Right ventricle myocardium inferior (tissue), 1 donor: ENCODE measurements around the gene RAP1A. TPM values are rescaled to one million over a fixed set of nuclear protein-coding genes. Genes with fewer than 3 reads are reported as not detected.
"Not testable (repeated sequence)": the region's sequence is repeated elsewhere in the genome, so short reads cannot be mapped to it uniquely, and the experiment has no call there.

ENCODE experiments used
- ATAC-seq: fragments of 200-7000 bp; cut with Tn5 transposase; one replicate; pipeline ENCODE4 v1.9.1; 2020; ENCODE audit warnings: mild to moderate bottlenecking, moderate library complexity
- DNase-seq: peaks from one replicate; pipeline ENCODE4 v3.0.0; 2021; ENCODE audit errors: missing footprints
- intact Hi-C: fragments of 100-400 bp; cut with DNase I; formaldehyde crosslinking; loops from one replicate; pipeline ENCODE4 v1.11.0; 2022
- total RNA-seq: library from RNA; stranded (reverse); fragmentation: NEBNext Ultra II Directional; extraction: Animal tissue kit (Norgen Biotek cat#: 25700); gene quantifications from one replicate; pipeline ENCODE4 v1.2.1, GENCODE V29; 2021
- donor health status: DM: no; HTN: yes; CAD: no; lungs with severe emphysema.

The RAP1A gene
- total RNA-seq, 1 donor from 2014 or later: 107 TPM

- ATAC-seq: no peak
- DNase-seq: no peak
- intact Hi-C loops: loop anchor here (1.0 to 10.0 kb wide), 3 partner anchors 28 to 106 kb away; no protein-coding TSS in a partner anchor
Observed at GRCh38 chr1:111620441-111620971, 917 bp downstream of the RAP1A start.

DNA sequence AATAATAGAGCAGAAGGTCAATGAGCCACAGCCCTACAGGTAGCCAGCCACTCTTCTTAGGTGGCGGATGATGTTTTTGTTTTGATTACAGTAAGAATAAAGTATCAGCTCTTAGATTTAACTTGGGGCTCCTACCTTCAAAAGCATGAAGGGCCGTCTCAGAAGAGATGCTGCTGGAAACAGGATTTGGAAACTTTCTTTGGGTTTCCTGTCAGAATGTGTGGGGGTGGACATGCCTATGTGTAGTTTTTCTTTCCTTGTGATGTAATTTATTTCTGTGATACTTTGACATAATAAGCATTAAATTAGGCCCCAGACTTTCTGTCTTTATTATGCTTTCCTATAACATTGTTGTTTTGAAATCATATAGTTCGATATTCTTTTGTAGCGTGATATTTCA, 1.5 kb downstream of the RAP1A start:
- intact Hi-C loops: loop anchor here (5.0 to 10.0 kb wide), 2 partner anchors 36 to 106 kb away; no protein-coding TSS in a partner anchor
- DNase-seq: no peak
- no peak for ATAC-seq

- DNase-seq (no peak), ATAC-seq (no peak)
- intact Hi-C loops: loop anchor here (5.0 to 10.0 kb wide), 2 partner anchors 35 to 107 kb away; no protein-coding TSS in a partner anchor
Observed at GRCh38 chr1:111622166-111622565, 2.6 kb downstream of the RAP1A start.

DNA sequence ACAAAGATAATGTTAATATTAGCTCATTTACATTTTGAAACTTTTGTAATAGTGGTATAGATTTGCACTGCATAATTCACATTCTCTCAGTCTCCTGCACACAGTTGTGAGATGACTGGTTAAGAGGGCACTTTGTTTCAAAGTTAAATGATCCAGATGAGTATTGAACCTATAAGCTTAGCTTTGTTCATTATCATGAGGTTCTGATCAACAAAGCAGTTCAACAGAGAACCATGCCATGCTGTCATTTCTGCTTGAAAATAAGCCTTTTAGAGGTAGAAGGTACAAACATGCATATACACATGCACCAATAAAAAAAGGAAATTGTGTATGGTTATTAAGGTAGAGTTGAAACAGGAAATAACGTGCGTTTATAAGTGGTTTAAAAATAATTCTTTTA, 4.8 kb downstream of the RAP1A start:
- DNase-seq: no peak
- no peak for ATAC-seq
- intact Hi-C loops: loop anchor here (5.0 to 10.0 kb wide), 2 partner anchors 33 to 110 kb away; no protein-coding TSS in a partner anchor

GRCh38 chr1:111625276-111625675, 5.7 kb downstream of the RAP1A start:
- intact Hi-C loops: loop anchor here (10.0 kb wide), 1 partner anchor 110 kb away; no protein-coding TSS in a partner anchor

GRCh38 chr1:111628153-111628552, 8.6 kb downstream of the RAP1A start:
- intact Hi-C loops: loop anchor here (10.0 kb wide), 1 partner anchor 113 kb away; no protein-coding TSS in a partner anchor

More at GRCh38 chr1:111625276-111625675, 5.7 kb downstream of the RAP1A start:
- ATAC-seq (no peak), DNase-seq (no peak)

DNA sequence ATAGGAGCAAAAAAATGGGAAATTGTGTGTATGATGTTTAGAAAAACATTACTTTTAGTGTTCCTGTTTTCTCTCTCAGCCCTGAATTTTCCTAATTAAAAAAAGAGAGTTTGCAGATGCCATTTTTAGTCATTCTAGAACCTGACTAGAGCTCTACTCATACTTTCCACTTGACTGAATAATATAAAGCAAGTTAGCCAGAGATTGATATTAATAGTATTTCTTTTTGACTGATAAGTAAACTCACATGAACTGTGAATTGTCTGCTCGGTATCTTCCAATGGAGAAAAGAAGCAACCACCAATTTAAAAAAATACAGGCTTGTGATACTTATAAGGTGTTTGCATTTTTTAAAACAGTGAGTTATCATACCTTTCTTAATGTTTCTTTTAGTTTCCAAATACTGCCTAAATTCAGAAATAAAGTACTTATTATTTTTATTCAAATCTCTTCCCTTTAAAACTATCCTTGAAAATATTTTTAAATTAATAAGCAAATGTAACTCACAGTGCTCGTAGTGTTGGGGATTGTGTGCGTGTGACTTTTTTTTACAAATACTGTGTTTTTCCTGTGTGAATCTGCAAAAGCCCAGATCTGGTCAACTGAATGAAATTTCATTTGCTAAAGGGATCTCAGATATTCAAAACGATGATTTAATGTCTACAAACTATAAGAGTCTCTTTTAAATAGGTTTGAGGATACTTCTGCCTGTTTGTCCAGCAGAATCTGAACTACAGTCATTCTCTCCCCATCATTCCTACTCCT, 9.8 kb downstream of the RAP1A start:
- intact Hi-C loops: loop anchor here (10.0 kb wide), 1 partner anchor 115 kb away; no protein-coding TSS in a partner anchor
- ATAC-seq (no peak), DNase-seq (no peak)

More at GRCh38 chr1:111628153-111628552, 8.6 kb downstream of the RAP1A start:
- no peak for DNase-seq
- ATAC-seq: no peak

DNA sequence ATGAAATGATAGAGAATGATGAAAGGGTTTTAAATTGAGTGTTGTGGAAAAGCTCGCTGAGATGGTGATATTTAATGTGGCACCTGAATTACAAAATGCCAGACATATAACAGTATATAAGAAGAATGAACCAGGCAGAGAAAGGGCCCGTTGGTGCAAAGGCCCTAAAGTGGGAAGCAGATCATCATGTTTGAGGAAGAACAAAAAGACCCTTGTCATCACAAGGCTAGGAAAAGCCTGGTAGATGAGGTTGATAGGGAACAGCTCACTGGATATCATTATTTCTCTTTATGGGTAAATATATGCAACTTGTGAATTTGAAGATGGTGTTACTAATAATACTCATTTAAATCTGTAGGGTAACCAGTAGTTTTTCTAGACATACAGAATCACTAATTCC, 11.0 kb downstream of the RAP1A start:
- DNase-seq (no peak), ATAC-seq (no peak)
- intact Hi-C loops: no loop called here

- intact Hi-C loops: no loop called here
Observed at GRCh38 chr1:111631502-111631901, 11.9 kb downstream of the RAP1A start.

DNA sequence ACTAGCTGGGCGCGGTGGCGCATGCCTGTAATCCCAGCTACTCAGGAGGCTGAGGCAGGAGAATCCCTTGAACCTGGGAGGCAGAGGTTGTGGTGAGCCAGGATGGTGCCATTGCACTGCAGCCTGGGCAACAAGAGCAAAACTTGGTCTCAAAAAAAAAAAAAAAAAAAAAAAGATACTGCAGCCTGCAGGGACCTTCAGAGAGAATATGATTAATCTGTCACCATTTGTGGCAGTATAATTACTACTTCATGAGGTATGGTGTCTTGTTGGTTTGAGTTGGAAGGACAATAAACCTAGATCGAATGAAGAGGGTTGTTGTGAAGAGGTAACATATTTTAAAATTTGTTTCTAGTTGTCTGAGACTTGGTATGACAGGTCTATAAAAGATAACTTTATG, 13.2 kb downstream of the RAP1A start:
- ATAC-seq, intact Hi-C loops, DNase-seq: not testable (repeated sequence)

More at GRCh38 chr1:111631502-111631901, 11.9 kb downstream of the RAP1A start:
- ATAC-seq: no peak
- no peak for DNase-seq

GRCh38 chr1:111633736-111634247, 14.2 kb downstream of the RAP1A start:
- ATAC-seq: no peak

DNA sequence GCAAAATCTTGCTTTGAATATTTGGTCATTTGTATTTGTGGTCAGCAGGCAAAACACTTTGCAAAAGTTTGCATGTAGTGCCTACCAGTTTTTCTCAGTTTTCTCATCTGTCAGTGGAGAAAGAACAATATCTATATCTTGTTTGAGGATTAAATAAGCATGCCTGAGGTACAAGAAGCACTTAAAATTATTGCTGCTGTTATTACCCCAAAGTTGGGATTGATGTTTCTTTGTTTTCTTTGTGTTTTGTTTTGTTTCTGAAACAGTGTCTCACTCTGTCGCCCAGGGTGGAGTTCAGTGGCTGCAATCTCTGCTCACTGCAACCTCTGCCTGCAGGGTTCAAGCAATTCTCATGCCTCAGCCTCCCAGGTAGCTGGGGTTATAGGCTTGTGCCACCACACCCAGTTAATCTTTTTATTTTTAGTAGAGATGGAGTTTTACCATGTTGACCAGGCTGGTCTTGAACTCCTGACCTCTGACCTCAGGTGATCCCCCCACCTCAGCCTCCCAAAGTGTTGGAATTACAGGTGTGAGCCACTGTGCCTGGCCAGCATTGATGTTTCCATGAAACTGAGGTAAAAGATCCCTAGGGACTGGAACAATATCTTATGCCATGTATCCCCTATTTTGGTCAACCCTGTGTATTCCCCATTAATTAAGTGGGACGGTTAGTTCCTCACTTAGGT, 15.9 kb downstream of the RAP1A start:
- ATAC-seq (no peak), DNase-seq (no peak)
- intact Hi-C loops: no loop called here

More at GRCh38 chr1:111633736-111634247, 14.2 kb downstream of the RAP1A start:
- intact Hi-C loops: no loop called here
- DNase-seq: no peak

GRCh38 chr1:111638320-111638719, 18.7 kb downstream of the RAP1A start:
- intact Hi-C loops: no loop called here
- DNase-seq: no peak
- ATAC-seq: no peak

DNA sequence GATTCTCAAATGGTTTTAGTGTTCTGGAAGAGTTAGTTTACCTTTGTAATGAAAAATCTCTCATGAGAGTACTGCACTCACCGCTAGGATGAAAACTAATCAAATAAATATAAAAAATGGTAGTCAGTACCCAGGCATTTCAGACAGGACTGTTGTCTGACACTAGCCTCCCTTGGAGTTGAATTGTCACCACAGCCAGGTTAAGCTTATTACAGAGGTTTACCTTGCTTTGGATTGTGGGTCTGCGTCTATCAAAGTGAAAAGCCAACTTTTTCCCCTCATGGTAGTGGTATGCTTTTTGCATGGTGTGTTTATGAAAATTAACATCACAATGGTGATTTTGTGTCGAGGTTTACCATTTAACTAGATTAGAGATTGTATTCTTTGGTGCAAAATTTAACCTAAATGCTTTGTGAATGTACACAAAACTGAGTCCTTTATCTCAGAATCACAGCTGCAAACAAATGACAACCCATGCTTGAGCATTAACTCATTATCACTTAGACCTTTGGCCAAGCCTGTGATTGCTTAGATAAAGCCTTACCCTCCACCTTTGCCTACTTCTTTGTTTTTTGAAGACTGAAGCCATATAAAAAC, 20.1 kb downstream of the RAP1A start:
- DNase-seq: no peak
- intact Hi-C loops: no loop called here
- ATAC-seq: no peak

DNA sequence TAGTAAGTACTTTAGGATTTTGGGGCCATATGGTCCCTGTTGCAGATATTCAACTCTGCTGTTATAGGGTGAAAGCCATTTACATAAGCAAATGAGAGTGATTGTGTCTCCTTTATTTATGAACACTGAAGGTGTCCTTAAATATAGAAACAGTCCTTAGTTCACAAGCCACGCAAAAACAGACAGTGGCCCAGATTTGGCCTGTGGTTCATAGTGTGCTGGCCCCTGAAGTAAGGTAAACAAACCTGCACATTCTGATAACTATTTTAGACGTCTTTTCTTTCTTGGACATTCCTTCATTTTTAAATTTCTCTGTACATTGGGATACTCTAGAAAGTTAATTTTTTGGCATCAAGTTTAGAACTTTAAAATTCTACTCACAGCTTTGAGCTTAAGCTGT, 23.5 kb downstream of the RAP1A start:
- intact Hi-C loops: no loop called here
- ATAC-seq (no peak), DNase-seq (no peak)

DNA sequence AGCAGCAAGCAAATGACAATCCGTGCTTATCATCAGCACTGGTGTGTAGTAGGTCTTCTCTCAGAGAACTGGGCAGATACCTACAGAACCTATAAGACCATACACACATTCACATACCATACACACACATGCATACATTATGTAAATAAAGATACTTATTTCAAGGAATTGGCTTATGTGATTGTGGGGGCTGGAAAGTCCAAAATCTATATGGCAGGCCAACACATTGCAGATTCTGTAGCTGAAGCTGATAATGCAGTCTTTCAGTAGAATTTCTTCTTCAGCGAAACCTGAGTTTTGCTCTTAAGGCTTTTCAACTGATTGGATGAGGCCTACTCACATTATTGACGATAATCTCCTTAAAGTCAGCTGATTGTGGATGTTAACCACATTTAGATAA, 24.1 kb downstream of the RAP1A start:
- ATAC-seq: no peak
- intact Hi-C loops: no loop called here
- DNase-seq: no peak

GRCh38 chr1:111644506-111644905, 24.9 kb downstream of the RAP1A start:
- DNase-seq (no peak), ATAC-seq (no peak)
- intact Hi-C loops: no loop called here

DNA sequence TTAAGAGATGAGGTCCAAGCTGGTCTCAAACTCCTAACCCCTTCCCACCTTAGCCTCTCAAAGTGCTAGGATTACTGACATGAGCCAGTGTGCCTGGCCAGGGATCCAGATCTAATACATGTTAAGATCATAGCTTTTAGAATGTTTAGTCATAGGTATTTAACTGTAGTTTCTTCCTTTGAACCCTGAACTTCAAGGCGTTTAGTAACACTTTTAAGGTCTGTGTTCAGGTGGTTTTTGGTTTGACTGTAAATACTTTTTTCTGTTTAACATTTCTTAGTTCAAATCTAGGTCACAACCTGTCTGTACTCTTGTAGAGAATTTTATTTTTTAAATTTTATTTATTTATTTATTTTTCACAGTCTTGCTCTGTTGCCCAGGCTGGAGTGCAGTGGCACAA, 28.1 kb downstream of the RAP1A start:
- no peak for ATAC-seq
- intact Hi-C loops: no loop called here

GRCh38 chr1:111648806-111649205, 29.2 kb downstream of the RAP1A start:
- intact Hi-C loops: no loop called here
- DNase-seq (no peak), ATAC-seq (no peak)

More for the DNA sequence above, 28.1 kb downstream of the RAP1A start:
- no peak for DNase-seq
